Measurements from ENCODE around the gene CHKA.

DNA sequence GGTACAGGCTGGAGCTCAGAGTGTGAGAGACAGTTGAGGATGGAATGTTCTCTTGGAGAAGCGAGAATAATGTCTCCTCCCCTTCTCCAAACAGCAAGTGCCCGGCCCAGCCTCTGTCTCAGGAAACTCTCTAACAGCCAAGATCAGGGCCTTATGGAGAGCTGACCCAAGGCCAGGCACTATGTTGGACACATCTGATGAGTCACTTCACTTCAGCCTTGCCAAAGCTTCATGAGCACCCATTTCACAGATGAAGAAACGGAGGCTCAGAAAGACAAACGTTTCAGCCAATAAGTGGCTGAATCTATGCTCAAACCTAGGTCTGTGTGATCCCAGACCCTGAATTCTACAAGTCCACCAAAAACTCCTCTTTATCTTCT is 22.1 kb upstream of the CHKA start:
- TF ChIP-seq, protein P1, sequence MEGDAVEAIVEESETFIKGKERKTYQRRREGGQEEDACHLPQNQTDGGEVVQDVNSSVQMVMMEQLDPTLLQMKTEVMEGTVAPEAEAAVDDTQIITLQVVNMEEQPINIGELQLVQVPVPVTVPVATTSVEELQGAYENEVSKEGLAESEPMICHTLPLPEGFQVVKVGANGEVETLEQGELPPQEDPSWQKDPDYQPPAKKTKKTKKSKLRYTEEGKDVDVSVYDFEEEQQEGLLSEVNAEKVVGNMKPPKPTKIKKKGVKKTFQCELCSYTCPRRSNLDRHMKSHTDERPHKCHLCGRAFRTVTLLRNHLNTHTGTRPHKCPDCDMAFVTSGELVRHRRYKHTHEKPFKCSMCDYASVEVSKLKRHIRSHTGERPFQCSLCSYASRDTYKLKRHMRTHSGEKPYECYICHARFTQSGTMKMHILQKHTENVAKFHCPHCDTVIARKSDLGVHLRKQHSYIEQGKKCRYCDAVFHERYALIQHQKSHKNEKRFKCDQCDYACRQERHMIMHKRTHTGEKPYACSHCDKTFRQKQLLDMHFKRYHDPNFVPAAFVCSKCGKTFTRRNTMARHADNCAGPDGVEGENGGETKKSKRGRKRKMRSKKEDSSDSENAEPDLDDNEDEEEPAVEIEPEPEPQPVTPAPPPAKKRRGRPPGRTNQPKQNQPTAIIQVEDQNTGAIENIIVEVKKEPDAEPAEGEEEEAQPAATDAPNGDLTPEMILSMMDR (IDR thresholded peaks at IDR 0.05), result no peak
- TF ChIP-seq POLR2AphosphoS5 (IDR thresholded peaks at IDR 0.05), result no peak

All from suprapubic skin (tissue), 3 donors.